Suppressor macrophage (primary cell): ENCODE data around the gene CLDN1.
"Not testable (repeated sequence)": the region's sequence is repeated elsewhere in the genome, so short reads cannot be mapped to it uniquely, and the experiment has no call there.

Experiments
- DNase-seq, 4 experiments: peaks; one replicate each; pipeline ENCODE4 v3.0.0-alpha.2; 2020 to 2022

The CLDN1 gene

DNA sequence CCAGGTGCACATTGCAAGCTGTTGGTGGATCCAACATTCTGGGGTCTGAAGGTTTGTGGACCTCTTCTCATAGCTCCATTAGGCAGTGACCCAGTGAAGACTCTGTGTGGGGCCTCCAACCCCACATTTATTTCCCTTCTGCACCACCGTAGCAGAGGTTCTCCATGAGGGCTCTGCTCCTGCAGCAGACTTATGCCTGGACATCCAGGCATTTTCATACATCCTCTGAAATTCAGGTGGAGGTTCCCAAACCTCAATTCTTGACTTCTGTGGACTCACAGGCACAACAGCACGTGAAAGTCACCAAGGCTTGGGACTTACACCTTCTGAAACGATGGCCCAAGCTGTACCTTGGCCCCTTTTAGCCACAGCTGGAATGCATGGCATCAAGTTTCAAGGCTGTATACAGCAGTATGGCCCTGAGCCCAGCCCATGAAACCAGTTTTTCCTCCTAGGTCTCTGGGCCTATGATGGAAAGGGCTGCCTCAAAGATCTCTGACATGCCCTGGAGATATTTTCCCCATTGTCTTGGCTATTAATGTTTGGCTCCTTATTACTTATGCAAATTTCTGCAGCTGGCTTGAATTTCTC, 30.2 kb downstream of the CLDN1 start:
- DNase-seq = no peak

DNA sequence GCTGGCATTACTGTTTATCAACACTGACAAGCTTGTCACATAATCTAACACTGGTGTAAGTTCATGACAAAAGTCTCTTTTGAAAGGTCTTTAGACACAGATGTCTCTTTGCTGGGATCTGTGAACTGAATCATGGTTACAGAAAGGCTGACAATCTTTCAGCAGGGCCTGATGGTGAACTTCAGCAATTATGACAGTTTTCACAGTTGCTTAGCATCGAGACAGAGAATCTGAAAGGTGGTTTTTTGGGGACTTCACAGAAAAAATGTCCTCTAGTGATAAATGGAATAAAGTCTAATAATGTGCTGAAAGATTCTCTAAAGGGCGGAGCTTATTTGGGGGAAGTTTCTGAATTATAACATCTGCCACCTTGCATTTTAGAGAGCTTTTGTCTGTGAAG, 32.3 kb downstream of the CLDN1 start:
- no peak for DNase-seq

DNA sequence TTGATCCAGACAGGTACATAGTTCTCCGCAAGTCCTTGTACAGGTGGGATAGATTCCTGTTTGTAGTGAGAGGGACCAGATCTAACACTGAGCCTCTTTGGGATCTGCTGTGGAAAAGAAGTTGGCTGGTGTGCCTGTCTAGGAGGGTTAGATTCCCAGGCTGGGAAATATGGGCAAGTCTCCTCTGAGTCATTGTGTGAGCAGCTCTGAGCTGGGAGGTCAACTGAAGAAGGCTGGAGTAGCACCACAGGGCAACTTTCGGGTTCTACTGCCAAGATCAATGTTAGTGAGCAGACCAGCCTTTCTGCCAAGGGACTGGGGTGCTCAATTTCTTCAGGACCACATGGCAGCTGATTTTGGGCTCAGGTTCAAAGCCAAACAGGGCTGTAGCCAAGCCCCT, 33.4 kb downstream of the CLDN1 start:
- DNase-seq = no peak

DNA sequence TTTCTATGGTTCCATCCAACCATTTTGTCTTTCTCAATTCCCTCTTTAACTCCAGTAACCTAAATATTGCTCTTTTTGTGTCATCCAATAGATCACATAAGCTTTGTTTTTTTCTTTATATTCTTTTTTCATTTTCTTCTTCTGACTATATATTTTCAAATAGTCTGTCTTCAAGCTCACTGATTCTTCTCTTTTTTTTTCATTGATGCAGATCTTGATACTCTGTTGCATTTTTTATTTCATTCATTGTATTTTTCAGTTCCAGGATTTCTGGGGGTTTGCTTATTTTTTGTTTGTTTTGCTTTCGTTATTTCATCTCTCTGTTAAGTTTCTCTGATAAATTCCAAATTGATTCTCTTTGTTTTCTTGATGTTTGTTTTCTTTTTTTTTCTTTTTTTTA, 36.2 kb downstream of the CLDN1 start:
- no peak for DNase-seq

DNA sequence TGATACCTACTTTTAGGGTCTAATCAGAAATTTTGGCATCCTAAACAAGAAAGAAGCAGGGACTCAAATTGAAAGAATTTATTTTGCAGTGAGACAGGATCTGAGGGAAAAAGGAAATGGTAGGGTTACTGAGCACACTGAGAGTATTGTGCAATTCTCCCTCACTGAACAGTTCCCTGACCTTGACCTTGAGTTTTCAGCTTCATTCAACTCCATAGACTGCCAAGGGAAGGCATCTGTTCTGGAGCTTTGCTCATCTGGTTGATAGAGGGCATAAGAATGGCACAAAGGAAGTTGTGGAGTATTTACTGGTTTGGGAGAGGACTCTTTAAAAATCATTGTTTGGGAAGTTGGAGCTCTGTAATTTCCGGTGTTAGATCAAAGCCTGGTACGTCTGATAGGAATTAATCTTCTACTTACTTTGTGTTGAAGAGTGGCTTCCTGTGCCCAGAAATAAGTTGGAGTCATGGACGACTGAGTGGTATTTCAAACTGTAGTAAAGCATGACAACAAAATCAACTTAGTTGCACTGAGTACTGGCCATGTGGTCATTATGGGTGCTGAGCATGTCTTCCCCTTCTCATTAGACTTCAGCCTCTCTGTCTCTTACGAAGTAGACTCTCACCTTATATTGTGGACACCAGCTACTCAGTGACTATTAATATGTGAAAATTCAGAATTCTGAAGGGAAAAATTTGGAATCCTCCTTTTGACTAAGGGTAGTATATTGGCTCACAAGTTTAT, 40.8 kb downstream of the CLDN1 start:
- peak in 2 of 4 experiments; percentile 10 to 37 for DNase-seq

DNA sequence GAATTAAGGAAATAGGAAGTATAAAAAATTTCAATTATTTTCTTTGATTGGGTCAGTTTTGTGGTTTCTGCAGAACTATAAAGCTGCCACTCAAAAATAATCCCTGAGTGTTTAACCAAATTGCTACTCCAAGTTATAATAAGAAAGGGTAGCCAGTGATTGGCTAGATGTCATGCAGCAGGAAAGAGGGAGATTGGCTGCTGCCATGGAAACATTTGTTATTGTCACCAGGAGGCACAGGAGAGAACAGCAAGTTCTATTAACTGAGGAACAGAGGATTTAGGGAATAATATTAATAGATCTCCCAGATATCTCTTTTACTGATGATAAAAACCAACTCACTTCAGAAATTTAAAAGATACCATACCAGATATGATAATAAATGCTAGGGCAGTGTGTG, 42.6 kb downstream of the CLDN1 start:
- no peak for DNase-seq

DNA sequence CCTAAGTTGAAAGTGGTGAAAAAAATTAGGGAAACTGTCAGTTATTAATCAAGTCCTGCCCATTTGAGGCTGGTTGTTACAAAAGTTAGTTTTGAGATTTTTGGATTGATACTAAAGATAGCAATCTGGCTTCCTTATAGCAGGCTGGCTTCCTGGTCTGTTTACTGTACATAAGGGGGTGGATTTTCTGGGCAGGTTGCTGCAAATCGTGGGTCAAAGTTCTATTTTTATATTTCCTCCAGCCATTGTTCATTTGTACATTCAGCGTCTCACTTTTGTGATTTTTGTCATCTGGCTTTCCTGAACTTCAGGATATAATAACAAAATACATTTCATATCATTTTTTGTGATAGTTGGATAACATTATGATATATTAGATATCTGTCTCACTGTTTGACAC, 49.5 kb downstream of the CLDN1 start:
- no peak for DNase-seq

DNA sequence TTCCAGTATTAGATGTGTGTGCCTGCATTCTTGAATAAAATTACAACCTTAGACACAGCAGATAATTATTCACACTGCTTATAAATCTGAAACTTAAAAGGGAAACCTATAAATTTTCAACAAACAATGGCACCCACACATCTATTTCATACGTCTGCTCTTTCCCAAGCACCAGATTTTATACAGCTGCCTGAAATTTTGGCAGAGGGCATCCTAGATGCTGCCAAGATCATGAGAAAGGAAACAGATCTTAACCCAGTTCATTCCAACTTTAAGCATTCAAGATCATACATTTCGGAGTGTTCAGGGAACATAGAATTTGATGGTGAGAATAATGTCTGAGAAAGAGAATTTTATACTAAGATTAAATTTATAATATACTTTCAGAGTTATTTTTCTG, 53.1 kb downstream of the CLDN1 start:
- no peak for DNase-seq

DNA sequence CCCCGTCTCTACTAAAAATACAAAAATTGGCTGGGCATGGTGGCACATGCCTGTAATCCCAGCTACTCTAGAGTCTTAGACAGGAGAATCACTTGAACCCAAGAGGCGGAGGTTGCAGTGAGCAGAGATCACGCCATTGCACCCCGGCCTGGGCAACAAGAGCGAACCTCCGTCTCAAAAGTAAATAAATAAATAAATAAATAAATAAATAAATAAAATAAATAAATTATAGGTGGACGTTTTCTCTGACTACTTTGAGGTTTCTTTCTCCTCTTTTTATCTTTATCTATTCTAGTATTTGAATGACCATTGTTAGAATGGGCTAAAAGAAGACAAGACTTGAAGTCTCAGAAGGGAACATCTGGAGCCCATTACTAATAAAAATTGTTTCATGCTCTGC, 54.8 kb downstream of the CLDN1 start:
- not testable (repeated sequence) for DNase-seq

DNA sequence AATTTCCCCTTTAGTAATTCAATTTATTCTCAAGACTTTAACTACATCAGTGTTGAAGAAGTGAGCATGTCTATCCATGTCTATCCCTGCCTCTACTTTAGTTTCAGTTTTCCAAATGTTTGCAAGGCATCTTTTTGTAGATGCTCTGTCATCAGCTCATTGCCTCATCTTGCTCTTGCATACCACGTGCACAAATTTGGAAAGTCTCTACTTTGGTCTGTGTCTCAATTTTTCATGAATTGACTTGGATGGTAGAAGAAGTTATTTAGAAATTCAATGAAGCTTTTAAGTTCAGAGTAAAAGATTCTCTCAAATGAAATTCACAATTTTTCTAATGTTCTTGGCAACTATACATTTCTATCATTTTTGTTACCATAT, 55.3 kb downstream of the CLDN1 start:
- DNase-seq = no peak

DNA sequence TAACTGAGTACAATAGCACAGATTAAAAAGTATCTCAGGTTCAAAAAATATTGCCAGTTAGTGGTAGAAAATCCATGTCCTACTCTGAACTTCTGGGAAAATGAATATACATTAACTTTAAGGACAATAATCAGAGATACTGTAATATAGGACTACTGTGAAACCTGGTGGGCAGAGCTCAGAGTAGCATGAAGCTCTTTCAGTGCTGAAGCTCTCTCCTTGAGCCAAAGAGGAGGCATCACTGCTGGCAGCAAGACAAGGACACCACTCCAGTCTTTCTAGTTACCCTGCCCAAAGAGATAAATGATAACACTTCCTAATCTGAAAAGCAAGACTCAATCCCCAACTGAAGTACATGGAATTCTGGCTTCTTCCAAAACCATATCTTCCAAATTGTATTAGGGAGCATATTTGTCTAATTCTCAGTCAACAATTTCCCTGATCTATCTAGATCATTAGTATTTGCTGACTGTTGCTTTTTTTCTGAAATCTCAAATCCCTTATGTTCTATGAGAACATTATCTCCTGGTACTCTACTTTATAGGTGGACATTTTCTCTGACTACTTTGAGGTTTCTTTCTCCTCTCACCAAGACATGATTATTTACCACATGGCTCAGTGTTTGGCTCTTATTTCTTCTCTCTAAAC, 55.9 kb downstream of the CLDN1 start:
- DNase-seq = no peak

DNA sequence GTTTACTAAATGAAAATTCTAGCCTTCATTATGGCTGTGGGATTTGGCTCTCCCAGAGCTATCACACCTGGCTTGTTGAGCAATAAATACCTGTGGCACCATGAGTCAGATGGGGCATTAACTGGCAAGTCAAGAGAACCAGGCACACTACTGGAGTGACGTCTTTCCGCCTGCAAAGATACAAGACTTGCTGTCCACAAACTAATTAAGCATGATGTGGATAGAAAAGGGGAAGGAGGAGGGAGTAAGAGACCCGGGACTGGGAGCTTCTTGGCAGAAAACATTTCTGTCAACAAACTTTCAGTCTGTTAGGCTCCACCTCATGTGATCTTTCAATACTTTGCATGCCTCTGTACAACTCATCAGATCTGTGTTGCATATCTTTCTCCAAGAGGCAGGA, 56.5 kb downstream of the CLDN1 start:
- DNase-seq = no peak

DNA sequence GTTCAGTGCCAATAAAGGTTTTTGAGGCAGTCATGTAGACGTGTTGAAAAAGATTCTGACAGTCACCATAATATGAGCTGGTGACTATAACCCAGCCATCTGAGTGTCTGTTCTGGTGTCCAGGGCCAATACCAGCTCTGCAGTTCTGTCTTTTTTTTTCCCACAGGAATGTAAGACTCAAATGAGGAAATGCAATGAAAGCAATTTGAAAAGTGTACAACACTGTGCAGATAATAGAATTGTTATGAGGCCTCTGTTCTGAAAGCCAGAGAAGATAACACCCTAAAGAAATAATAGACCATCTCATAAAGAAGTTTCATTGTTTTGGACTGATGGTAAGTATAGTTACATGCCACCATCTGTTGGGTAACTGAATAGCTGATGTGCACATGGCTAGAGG, 57.1 kb downstream of the CLDN1 start:
- no peak for DNase-seq

DNA sequence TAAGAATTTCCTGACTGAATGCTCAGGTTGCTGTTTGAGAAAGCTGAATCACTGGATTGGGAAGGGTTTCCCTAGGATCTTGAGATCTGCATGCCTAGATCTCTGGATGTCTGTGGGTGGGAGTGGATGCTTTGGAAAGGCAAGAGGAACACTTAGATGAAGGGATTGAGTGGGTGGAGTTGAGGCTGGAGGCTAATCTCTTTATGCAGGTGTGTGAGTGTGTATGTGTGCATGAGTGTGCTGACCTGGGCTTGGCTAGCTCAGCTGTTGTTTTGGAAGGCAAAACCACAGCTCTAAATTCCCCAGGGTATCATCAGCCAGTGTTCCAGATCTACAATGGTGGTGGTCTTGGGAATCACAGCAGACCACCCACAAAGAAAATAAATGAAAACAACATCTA, 60.5 kb downstream of the CLDN1 start:
- DNase-seq = no peak

DNA sequence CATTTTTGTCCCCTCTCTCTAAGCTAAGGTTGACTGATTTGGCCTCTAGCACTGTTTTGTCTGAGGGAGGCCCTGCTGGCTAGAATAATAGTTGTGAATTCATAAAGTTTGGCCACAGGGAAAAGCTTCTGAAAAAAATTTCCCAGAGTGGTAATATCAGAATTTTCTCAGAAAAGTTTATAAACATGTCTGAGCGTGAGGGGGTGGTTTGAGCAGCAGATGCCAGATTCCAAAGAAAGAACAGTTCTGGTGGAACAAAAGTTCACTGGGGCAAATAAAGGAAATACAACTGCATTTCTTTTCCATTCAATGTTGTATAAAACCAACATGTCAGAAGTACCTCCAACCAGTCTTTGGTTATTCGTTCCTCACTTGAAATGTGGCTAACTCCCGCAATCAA, 61.2 kb downstream of the CLDN1 start:
- DNase-seq = no peak

DNA sequence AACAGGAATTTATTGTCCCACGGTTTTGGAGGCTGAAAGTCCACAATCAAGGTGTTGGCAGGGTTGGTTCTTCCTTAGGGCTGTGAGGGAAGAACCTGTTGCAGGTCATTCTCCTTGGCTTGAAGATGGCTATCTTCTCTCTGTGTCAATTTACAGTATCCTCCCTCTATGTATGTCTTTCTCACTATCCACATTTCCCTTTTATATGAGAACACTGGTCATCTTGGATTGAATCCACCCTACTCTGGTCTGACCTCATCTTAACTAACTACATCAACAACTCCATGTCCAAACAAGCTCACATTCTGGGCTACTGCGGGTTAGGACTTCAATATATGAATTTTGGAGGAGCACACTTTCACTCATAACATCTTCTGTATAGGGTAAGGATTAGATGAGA, 61.9 kb downstream of the CLDN1 start:
- DNase-seq = no peak

DNA sequence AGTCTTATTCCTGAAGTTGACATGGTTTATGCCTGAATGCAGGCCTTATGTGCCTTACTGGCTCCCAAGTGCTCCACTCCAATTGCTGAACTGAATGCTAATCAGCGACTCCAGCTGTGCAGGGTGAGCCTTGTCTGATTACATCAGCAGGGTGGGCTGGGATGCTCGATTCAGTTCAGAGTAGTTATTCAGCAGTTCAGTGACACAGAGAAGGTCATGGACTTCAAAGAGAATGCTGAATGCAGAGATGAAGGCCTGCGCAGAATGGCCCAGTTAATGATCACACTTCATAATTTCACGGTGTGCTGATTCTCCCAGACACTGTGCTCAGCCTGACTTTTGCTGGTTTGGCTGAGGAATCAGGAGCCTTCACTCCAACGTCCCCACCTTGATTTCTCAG, 63.6 kb downstream of the CLDN1 start:
- no peak for DNase-seq
